ENCODE results near the gene CDKL2. TPM values are rescaled to one million over a fixed set of nuclear protein-coding genes. Genes with fewer than 3 reads are reported as not detected.
A peak's percentile ranks its signal among the peaks of the same experiment; 100 is the strongest.

The CDKL2 gene
- polyA plus RNA-seq, 1 donor (not counting 4 experiments of a cell fraction or from before 2014, with no cell fraction given), result 0.64 TPM

- peaks cover 21% of the 10 kb centered on the region for H3K4me1 ChIP-seq (ENCODE audit: control insufficient read depth, extremely low read depth, insufficient read depth, low read length)
- FAIRE-seq (no peak), DNase-seq (ENCODE audit: low read depth, low spot score) (no peak)
- no peaks in the 10 kb centered on the region for H3K27me3 ChIP-seq (ENCODE audit: control insufficient read depth, extremely low read depth, insufficient read depth, low read length)
- TF ChIP-seq EZH2 (IDR thresholded peaks at IDR 0.05; ENCODE audit: low read length), result no peak
- TF ChIP-seq CTCF (optimal IDR thresholded peaks at IDR 0.05 in 1 of 3, IDR thresholded peaks at IDR 0.05 in 1 of 3, conservative IDR thresholded peaks at IDR 0.05 in 1 of 3; ENCODE audit: extremely low read depth in 1 of 3, insufficient read depth in 2 of 3, low read length in 3 of 3), result no peak
- no peaks in the 10 kb centered on the region for H3K36me3 ChIP-seq (ENCODE audit: control insufficient read depth in 2 of 2, extremely low read depth in 1 of 2, insufficient read depth in 2 of 2, low read length in 2 of 2)
- H4K20me1 ChIP-seq (ENCODE audit: control insufficient read depth, extremely low read depth, insufficient read depth, low read length), result no peaks in the 10 kb centered on the region
- peak overlapping the region; percentile 88 for H2AFZ ChIP-seq (ENCODE audit: control insufficient read depth, low read length)
- dilution Hi-C loops (cut with MboI; ENCODE audit: extremely low pct_ligation_motif_present, low sequenced_read_pairs), result no loop called here
- peak overlapping the region; percentile 88 for H3K27ac ChIP-seq (ENCODE audit: control insufficient read depth, insufficient read depth, low read length)
- H3K4me3 ChIP-seq (ENCODE audit: control insufficient read depth in 2 of 3, extremely low read depth in 1 of 3, insufficient read depth in 2 of 3, low read depth in 1 of 3, low read length in 3 of 3), result peak overlapping the region; percentile 74 to 95 (median 94)
- peak overlapping the region; percentile 95 for H3K4me2 ChIP-seq (ENCODE audit: control insufficient read depth, extremely low read depth, insufficient read depth, low read depth, low read length)
- H3K9ac ChIP-seq (ENCODE audit: control insufficient read depth, extremely low read depth, insufficient read depth, low read length), result peak overlapping the region; percentile 95
- H3K9me3 ChIP-seq (ENCODE audit: control insufficient read depth, low read depth, low read length), result no peaks in the 10 kb centered on the region
- H3K9me1 ChIP-seq (ENCODE audit: control insufficient read depth, extremely low read depth, insufficient read depth, low read length), result no peaks in the 10 kb centered on the region
- peaks cover 55% of the 10 kb centered on the region for H3K79me2 ChIP-seq (ENCODE audit: control insufficient read depth, insufficient read depth, low read length)
Measured at GRCh38 chr4:75672461-75673026, 42.2 kb upstream of the CDKL2 start.

DNA sequence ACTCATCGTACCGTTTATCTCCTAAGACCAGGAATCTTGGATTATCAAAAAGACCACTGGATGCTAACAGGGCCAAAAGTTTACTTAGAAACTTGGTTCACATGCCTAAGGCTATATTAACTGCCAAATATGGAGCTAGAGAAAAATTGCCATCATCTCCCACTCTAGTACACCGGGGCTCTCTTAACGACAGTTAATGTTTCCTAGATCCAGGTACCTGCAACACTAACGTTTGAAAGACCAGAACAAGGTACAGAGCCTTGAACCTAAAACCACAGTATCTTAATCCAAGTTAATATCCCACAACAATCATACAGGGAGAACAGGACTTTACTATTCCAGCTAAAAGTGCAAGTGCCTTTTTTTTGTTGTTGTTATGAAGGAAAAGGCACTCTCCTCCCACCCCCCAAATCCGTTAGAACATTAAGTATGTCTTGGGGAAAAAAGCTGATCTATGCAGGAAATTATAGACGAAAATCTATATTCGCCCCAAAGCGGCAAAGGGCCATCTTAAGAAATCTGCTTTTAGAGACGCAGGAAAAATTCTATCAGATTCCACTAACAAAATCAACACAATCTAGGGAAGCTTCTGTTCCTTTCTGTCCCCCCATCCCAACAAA is 41.6 kb upstream of the CDKL2 start:
- Histone ChIP-seq H3K4me1 (ENCODE audit: control insufficient read depth, extremely low read depth, insufficient read depth, low read length) (peaks cover 21% of the 10 kb centered on the region), H3K4me2 (ENCODE audit: control insufficient read depth, extremely low read depth, insufficient read depth, low read depth, low read length) (peak overlapping the region; percentile 95), H3K4me3 (ENCODE audit: control insufficient read depth in 2 of 3, extremely low read depth in 1 of 3, insufficient read depth in 2 of 3, low read depth in 1 of 3, low read length in 3 of 3) (peak overlapping the region; percentile 74 to 95 (median 94)), H3K36me3 (ENCODE audit: control insufficient read depth in 2 of 2, extremely low read depth in 1 of 2, insufficient read depth in 2 of 2, low read length in 2 of 2) (no peaks in the 10 kb centered on the region), H2AFZ (ENCODE audit: control insufficient read depth, low read length) (peak overlapping the region; percentile 88), H3K79me2 (ENCODE audit: control insufficient read depth, insufficient read depth, low read length) (peaks cover 62% of the 10 kb centered on the region), H3K27me3 (ENCODE audit: control insufficient read depth, extremely low read depth, insufficient read depth, low read length) (no peaks in the 10 kb centered on the region), H3K9me1 (ENCODE audit: control insufficient read depth, extremely low read depth, insufficient read depth, low read length) (no peaks in the 10 kb centered on the region), H3K9ac (ENCODE audit: control insufficient read depth, extremely low read depth, insufficient read depth, low read length) (peak overlapping the region; percentile 95), H3K9me3 (ENCODE audit: control insufficient read depth, low read depth, low read length) (no peaks in the 10 kb centered on the region), H4K20me1 (ENCODE audit: control insufficient read depth, extremely low read depth, insufficient read depth, low read length) (no peaks in the 10 kb centered on the region), H3K27ac (ENCODE audit: control insufficient read depth, insufficient read depth, low read length) (peak overlapping the region; percentile 88)
- TF ChIP-seq CTCF (optimal IDR thresholded peaks at IDR 0.05 in 1 of 3, IDR thresholded peaks at IDR 0.05 in 1 of 3, conservative IDR thresholded peaks at IDR 0.05 in 1 of 3; ENCODE audit: extremely low read depth in 1 of 3, insufficient read depth in 2 of 3, low read length in 3 of 3), result no peak
- no peak for TF ChIP-seq EZH2 (IDR thresholded peaks at IDR 0.05; ENCODE audit: low read length)
- DNase-seq (ENCODE audit: low read depth, low spot score), result no peak
- dilution Hi-C loops (cut with MboI; ENCODE audit: extremely low pct_ligation_motif_present, low sequenced_read_pairs), result no loop called here
- no peak for FAIRE-seq
